Measurements from ENCODE around the gene DRC7. TPM values are rescaled to one million over a fixed set of nuclear protein-coding genes. Genes with fewer than 3 reads are reported as not detected.
"Not testable (repeated sequence)": the region's sequence is repeated elsewhere in the genome, so short reads cannot be mapped to it uniquely, and the experiment has no call there.

The DRC7 gene
- total RNA-seq, 1 donor from 2014 or later = not detected

DNA sequence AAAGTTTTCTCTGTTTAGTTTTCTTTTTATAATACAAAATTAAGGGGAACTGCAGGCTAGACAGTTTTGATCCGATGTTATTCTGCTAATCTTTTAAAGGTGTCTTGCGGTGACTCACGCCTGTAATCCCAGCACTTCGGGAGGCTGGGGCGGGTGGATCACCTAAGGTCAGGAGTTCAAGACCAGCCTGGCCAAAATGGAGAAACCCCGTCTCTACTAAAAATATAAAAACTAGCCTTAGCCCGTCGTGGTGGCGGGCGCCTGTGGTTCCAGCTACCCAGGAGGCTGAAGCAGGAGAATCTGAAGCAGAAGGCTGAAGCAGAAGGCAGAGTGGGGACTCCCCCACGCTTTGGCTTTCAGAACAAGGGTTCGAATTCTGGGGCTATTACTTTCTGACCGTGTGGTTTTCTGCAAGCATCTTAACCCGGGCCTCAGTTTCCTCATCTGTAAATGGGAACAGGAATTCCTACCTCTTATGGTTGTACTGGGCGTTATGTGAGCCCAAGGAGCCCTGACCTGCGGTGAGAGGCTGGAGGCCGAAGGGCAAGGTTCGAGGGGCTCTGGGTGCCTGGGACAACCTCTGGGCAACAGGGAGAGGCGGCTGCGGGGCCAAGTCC is 39.8 kb downstream of the DRC7 start:
- peak; percentile 43 for DNase-seq (ENCODE audit: low spot score)

GRCh38 chr16:57734925-57735754 is 40.5 kb downstream of the DRC7 start:
- DNase-seq (ENCODE audit: low spot score) = peak; percentile 99

- no peak for DNase-seq (ENCODE audit: low spot score)
These were observed 41.3 kb downstream of the DRC7 start, which contains the start of gene KATNB1 for GRCh38 chr16:57735755-57736418. KATNB1 (plus strand) TSS chr16:57735770; CDS start chr16:57737244, 1,474 bp downstream.

GRCh38 chr16:57736419-57737351 is 42.1 kb downstream of the DRC7 start:
- no peak for DNase-seq (ENCODE audit: low spot score)

DNA sequence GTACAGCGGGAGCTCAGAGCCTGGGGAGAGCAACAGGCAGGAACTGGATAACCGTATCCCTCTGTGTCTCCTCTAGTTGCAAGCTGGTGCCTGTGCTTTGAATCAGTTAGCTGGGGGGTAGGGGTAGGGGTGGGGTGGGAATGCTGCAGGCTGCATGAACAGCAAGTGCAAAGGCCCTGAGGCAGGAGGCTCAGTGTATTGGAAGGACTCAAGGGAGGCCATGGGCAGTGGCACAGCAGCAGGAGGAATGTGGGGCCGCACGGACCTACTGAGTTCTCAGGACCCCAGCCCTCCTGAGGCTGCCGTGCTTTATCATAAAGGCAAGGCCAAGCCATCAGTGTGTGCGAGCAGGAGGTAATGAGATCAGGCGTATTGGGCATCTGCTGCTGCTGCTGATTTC is 44.2 kb downstream of the DRC7 start:
- no peak for DNase-seq (ENCODE audit: low spot score)

DNA sequence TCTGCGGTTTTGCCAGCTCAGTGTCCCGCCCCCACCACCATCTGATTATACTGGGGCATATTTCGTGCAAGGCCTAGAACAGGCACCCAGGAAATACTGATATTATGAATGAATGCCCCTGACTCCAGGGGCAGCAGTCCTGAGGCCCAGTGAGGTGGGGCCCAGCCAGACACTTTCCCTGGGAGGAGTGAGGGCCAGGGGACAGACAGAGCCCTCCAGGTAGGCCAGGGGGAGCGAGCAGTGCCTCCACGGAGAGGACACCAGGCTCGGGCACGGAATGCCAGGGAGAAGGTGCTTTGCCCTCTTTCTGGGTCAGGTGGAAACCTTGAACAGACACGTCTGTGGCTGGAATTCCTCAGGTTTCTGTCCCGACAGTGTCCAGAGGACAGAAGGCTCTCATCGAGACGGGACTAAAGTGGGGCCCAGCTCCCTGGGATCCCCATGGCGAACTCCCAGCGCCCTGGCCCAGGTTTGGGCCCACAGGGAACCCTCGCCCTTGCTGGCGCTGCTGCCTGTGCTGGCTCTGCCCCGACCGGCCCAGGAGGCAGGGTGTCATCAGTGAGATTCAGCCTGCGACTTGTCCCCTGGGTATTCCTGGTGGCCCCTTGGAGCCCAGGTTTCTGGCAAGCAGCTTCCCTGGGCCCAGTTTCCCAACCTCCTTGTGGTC is 45.3 kb downstream of the DRC7 start:
- no peak for DNase-seq (ENCODE audit: low spot score)

DNA sequence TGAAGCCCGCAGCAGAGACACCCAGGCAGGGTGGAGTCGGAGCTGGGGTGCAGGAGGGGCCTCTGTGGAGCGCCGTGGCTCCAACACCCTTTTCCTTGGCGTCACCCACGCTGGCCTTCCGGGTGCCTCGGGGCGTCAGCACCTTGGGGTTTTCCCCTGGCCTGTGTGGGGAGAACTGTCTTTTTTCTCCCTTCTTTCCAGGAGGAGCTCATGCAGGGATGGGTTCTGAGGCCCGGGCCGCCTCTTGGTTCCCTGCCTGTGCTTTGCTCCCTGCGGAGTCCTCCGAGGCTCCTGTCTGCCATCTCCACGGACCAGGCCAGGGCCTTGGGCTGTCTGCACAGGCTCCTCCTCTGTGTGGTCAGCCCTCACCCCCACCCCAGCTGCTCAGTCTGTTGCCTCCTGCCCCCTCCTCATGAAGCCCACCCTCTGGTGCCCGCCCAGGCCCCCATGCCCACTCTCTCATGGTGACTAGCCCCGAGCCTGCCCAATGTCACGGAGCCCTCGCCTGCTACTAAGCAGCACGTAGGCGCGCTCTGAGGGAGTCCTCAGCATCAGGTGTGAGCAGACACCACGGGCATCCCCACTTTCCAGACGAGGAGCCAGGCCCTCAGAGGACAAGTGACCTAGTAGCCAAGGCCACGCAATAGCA is 45.9 kb downstream of the DRC7 start:
- DNase-seq (ENCODE audit: low spot score) = no peak

- no peak for DNase-seq (ENCODE audit: low spot score)
These were observed 47.1 kb downstream of the DRC7 start for GRCh38 chr16:57741660-57742191.

GRCh38 chr16:57742543-57742942 is 47.9 kb downstream of the DRC7 start:
- no peak for DNase-seq (ENCODE audit: low spot score)

DNA sequence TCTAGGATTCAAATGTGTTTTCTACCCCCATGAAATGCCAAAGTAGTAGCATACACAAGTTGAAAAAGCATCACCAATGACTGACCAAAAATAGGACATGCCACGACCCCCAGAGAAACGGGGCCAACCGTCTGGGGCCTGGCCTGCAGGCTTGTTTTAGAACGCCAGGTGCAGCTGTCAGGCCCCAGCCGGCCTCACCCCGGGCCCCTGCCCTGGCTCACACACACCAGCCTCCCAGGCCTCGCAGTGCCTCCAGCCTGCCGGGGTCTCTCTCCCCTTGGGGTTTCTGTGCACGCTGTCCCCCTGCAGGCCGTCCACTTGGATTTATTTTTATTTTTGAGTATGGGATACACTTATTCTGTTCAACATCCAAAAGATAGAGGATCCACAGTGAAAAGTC is 48.9 kb downstream of the DRC7 start:
- no peak for DNase-seq (ENCODE audit: low spot score)

GRCh38 chr16:57743886-57744641 is 49.5 kb downstream of the DRC7 start:
- no peak for DNase-seq (ENCODE audit: low spot score)

- DNase-seq (ENCODE audit: low spot score) = no peak
These were observed 50.0 kb downstream of the DRC7 start for GRCh38 chr16:57744642-57744903.

DNA sequence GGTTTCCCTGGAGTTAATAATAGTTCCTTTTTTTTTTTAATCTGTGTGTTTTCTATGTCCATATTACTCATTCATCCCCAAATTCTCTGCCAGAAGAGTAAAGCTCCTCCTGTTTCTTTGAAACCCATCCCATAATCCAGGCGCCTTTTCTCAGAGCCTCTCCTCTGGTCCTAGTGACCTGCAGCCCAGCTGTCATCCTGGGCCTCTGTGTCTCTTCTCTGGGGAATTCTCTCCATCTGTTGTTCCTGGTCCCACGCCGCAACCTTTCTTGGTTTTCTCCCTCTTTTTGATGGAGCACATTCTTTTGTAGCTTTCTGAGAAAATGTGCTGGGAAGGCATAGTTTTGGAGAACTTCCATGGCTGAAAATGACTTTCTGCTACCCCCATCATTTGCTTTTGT is 51.2 kb downstream of the DRC7 start:
- DNase-seq (ENCODE audit: low spot score) = no peak

DNA sequence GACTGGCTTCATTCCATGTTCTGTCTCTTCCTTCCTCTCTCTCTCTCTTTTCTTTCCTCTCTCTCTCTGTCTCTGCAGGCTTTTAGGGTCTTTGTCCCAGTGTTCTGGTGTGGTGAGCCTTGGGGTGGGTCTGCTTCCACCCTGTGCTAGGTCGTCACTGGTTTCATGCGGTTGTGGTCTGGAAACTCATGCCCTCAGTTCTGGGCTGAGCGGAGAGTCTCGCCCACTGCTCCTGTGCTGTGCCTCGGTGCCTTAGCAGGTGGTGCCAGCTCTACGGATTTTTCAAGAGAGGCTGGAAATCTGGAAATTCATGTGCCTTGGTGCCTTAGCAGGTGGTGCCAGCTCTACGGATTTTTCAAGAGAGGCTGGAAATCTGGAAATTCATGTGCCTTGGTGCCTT is 51.7 kb downstream of the DRC7 start:
- DNase-seq (ENCODE audit: low spot score) = not testable (repeated sequence)

DNA sequence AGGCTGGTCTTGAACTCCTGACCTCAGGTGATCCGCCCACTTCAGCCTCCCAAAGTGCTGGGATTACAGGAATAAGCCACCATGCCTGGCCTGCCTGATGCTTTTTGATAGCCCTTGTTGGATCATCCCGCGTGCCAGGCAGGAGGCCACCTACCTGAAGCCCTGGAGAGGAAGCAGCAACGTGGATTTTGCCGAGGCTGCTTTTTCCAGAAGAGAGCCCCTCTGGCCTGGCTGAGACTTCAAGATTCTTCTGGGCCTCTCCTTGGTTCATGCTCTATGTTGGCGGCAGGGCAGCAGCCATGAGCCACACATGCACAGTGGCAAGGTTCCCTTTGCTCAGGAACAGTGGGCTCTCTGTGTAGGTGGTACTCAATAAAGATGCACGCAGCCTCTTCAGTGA is 52.5 kb downstream of the DRC7 start:
- DNase-seq (ENCODE audit: low spot score) = no peak

DNA sequence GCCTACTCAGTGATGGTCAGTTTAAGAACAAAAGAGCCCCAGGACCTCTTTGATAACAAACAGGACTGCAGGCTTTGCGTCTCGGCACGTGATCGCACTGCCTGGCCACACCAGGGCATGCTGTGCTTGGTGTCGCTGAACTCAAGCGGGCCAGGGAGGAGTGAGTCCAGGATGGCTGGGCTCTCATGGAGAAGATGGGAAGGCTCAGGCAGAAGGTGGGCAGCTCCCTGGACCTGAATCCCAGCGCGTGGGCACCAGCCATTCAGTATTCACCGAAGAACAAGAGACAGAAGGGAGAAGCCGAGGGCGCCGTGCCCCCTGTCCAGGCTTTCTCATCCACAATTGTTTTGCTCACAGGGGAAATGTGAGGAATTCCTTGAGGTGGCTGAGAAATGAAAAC is 52.9 kb downstream of the DRC7 start:
- DNase-seq (ENCODE audit: low spot score) = no peak

GRCh38 chr16:57747996-57748395 is 53.4 kb downstream of the DRC7 start:
- DNase-seq (ENCODE audit: low spot score) = no peak

DNA sequence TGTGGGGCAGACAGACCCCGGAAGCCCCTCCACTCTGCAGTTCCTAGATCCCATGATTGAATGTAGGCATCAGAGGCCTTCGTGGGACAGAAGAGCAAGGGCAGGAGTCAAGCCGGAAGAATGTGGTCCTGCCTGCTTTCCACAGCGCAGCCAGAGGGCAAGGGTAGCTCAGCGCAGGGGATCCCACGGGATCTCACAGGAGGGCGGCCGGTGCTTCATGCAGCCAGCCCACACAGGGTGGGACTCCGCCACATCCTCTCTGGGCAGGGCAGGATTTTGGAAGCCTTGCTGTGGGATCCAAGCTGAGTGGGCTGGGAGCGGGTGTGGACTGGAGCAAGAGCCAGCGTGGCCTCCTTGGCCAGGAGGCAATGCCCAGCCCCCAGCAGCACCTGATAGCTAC is 54.0 kb downstream of the DRC7 start:
- no peak for DNase-seq (ENCODE audit: low spot score)

DNA sequence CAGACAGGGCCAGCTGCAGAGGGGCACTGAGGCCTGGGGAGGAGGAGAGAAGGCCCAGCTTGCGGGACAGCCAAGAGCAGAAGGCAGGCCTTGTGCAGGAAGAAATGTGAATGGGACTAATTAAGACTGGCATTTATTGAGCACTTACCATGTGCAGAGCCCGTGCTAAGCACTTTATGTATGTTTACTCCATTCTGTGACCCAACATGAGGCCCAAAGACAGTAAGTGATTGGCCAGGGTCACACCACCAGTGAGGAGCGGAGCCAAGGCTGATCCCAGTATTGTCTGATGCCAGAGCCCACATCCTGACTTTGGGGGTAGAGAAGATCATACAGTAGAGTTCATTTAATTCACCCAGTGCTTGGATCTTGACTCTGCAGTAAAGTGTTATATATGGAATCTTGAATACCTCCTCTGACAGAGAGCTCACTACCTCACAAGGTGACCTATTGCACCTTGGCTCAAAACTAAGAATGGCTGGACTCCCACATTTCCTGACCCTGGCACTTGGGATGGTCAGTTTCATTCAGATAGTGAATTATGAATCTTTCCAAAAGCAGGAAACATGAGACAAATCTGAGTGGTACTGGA is 54.6 kb downstream of the DRC7 start:
- DNase-seq (ENCODE audit: low spot score) = no peak

Measured in mesenteric fat pad (tissue), 1 donor.